Lower leg skin (tissue), 4 donors: ENCODE data around the gene UBXN10. TPM values are rescaled to one million over a fixed set of nuclear protein-coding genes. Genes with fewer than 3 reads are reported as not detected.

Experiments used
- DNase-seq, 2 donors: peaks; one replicate each; pipeline ENCODE4 v3.0.0-alpha.2; 2019; ENCODE audit warnings: low spot score in 2 of 2
- H3K4me3 ChIP-seq: fragments of 200-600 bp; sonication (generic); 2 replicates; pipeline ENCODE4 v1.5.1; 2017; ENCODE audit warnings: mild to moderate bottlenecking, low read depth; ENCODE audit not compliant: poor library complexity, severe bottlenecking
- POLR2A ChIP-seq, 2 donors: fragments of 450-650 bp; IDR thresholded peaks; one replicate each; pipeline ENCODE4 v1.6.1; 2016 to 2017; ENCODE audit warnings: antibody characterized with exemption in 2 of 2, mild to moderate bottlenecking in 1 of 2, moderate library complexity in 1 of 2
- WGBS, 2 donors: methylation state at CpG; one replicate each; pipeline ENCODE4 v1.1.5; 2018; 5-methylcytosine and 5-hydroxymethylcytosine counted together
- intact Hi-C: fragments of 100-400 bp; cut with DNase I; formaldehyde crosslinking; loops from one replicate; pipeline ENCODE4 v1.15.0; 2023; ENCODE audit warnings: low total_unique reads
- total RNA-seq, 4 donors: library from RNA; depleted of rRNA; stranded (reverse); fragments of >200 nt; gene quantifications; one replicate each; pipeline ENCODE4 v1.1.0, GENCODE V29; 2016
- TF ChIP-seq, protein P1 (sequence below), 3 donors: fragments of 450-650 bp; IDR thresholded peaks; one replicate each; pipeline ENCODE4 v1.5.1; 2016; ENCODE audit warnings: antibody characterized with exemption in 3 of 3, mild to moderate bottlenecking in 3 of 3, moderate library complexity in 2 of 3

Gene UBXN10
- total RNA-seq, 4 donors from 2014 or later = 0.12 to 0.91 (median 0.81) TPM; not detected in 1

DNA sequence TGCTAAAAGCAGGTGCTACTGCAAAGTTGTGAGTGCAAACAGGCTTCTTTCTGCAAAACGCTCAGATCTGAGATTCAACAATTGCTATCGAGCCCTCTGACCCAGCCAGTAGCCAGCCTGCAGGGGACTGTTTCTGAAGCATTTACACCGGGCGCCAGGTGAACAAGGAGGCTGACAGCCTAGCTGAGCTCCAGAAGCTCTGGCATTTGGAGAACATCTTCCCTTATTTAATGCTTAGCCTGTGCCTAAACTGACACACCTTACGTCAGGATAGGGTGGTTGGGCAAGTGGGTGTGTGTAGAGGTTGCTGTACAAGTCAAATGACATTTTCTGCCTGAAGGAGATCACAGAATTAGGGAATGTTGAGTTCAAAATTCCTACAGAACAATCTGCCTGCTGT, 16.3 kb downstream of the UBXN10 start:
- 70 to 90% methylated on average over 5 of the region's 5 CpGs for WGBS, 2 donors
- intact Hi-C loops = no loop called here
- no peak for DNase-seq
- H3K4me3 ChIP-seq = no peak overlapping the region
- TF ChIP-seq, protein P1, sequence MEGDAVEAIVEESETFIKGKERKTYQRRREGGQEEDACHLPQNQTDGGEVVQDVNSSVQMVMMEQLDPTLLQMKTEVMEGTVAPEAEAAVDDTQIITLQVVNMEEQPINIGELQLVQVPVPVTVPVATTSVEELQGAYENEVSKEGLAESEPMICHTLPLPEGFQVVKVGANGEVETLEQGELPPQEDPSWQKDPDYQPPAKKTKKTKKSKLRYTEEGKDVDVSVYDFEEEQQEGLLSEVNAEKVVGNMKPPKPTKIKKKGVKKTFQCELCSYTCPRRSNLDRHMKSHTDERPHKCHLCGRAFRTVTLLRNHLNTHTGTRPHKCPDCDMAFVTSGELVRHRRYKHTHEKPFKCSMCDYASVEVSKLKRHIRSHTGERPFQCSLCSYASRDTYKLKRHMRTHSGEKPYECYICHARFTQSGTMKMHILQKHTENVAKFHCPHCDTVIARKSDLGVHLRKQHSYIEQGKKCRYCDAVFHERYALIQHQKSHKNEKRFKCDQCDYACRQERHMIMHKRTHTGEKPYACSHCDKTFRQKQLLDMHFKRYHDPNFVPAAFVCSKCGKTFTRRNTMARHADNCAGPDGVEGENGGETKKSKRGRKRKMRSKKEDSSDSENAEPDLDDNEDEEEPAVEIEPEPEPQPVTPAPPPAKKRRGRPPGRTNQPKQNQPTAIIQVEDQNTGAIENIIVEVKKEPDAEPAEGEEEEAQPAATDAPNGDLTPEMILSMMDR (IDR thresholded peaks at IDR 0.05) = no peak
- TF ChIP-seq POLR2A (IDR thresholded peaks at IDR 0.05) = no peak

DNA sequence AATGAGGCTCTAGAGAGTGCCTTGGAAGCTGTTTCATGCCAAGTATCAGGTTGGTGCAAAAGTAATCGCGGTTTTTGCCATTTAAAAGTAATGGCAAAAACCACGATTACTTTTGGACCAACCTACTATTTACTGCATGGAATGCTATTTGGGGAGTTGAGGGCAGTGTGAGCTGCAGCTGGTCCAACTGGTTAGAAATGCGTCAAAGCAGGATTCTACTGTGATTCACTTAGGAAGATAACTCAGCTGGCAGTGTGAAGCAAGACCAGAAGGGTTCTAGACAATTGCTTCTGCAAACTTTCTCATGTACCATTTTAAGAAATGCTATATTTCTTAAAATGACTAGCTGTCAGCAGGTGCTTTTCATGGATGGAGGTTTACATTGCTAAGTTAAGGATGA, 21.6 kb downstream of the UBXN10 start:
- no peak overlapping the region for H3K4me3 ChIP-seq
- intact Hi-C loops = no loop called here
- no peak for DNase-seq
- TF ChIP-seq, protein P1 (IDR thresholded peaks at IDR 0.05) = no peak
- TF ChIP-seq POLR2A (IDR thresholded peaks at IDR 0.05) = no peak
- WGBS, 2 donors = 77 to 80% methylated on average over 4 of the region's 4 CpGs

DNA sequence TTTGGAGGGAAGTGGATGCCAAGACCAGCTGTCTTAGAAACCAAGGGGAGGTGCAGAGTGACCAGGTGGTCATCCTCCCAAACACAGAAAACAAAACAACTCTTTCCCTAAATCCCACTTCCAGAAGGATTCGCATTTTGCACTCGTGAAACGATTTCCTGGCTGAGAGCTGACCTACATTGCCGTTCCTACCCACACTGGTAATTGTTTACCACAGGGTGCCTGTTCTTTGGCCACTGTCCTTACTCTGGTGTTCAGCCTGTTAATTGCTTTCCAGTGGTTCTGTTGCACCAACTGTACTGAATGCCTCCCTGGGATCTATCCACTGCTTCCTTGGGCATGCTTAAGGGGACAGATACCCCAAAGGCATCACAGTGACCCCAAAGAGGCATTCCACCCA, 23.6 kb downstream of the UBXN10 start:
- H3K4me3 ChIP-seq = no peak overlapping the region
- intact Hi-C loops = no loop called here
- DNase-seq = no peak
- TF ChIP-seq POLR2A (IDR thresholded peaks at IDR 0.05) = no peak
- 84 to 85% methylated on average over 4 of the region's 4 CpGs for WGBS, 2 donors

DNA sequence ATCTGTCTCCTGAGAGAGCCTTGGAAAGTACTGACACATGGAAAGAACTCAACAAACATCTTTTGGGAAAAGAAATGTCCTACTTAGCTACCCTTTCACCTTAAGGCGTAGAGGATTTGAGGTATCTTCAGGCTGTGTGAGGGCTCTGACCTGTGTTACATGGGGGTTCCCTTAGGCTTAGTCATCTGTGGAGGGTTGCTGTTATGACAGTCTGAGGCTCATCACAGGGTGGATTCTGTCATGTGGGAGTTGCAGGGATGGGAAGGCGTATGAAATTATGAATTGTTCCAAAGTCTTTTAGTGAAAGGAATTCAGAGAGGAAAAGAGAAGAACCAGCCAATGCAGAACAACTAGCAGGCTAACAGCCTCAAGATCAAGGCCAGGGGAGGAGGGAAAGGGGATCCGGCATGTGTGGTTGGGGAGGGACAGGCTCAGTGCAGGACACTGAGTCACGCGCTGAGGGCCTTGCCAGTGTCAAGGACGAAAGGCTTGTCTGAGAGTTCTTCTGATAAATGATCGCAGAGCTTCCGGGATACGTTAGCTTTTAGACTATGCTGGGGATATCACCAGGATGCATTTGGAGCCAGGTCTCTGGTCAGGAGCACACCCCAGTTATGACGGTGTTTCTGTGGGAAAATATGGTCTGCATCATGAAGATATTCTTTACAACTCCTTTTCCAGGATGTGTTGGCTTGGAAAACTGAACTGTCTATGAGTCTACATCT, 25.0 kb downstream of the UBXN10 start:
- WGBS, 2 donors = 84 to 88% methylated on average over 10 of the region's 10 CpGs
- intact Hi-C loops = no loop called here
- no peak overlapping the region for H3K4me3 ChIP-seq
- TF ChIP-seq, protein P1 (IDR thresholded peaks at IDR 0.05) = no peak
- TF ChIP-seq POLR2A (IDR thresholded peaks at IDR 0.05) = no peak
- DNase-seq = no peak

DNA sequence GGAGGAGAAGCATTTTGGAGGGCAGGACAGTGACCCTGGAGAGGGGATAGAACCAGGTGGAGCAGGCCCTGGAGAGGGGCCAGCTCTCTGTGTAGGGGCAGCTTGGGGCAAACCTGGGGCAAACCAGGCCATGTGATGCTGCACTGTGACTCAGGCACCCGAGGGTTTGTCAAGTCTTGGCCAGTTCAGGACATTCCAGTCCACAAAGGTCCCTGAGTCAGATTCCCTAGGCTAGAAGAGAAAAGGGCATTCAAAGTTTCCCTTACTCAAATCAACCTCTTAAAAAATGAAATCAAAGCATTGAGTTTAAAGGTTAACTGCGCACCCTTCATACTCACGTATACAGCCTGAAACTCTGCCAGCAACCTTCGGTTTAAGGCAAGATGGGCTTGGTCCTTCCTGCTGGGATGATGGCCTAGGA, 25.6 kb downstream of the UBXN10 start:
- intact Hi-C loops = no loop called here
- no peak overlapping the region for H3K4me3 ChIP-seq
- DNase-seq = no peak

DNA sequence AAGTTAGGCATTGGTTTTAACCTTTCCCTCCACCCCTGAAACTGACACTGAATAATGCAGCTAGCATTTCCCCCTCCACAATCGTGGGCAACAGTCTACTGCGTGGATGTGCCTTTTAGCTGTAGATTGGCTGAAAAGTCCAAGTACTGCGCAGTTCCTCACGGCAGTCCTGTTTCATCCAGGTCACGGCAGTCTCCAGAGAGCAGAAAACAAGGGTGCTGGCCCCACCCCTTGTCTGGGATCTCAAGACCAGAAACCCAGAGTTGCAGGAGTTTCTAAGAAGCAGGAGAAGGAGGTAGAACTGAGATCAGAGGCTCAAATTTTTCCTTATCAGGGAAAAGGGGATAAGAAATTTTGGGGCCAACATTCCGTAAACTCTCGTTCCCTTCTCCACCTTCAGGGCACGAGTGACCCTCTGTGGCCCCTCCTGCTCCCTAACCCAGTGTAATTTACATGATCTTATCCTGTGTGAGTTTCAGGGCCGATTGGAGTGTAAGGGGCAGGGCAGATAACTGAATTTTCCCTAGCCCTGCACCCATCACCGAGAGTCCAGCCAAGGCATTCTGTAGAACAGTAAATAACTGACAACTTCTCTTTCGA, 26.3 kb downstream of the UBXN10 start:
- H3K4me3 ChIP-seq = no peak overlapping the region
- 65 to 66% methylated on average over 11 of the region's 11 CpGs for WGBS, 2 donors

More for the DNA sequence above, 25.6 kb downstream of the UBXN10 start:
- WGBS, 2 donors = 45 to 58% methylated on average over 4 of the region's 4 CpGs
- TF ChIP-seq, protein P1 (IDR thresholded peaks at IDR 0.05) = no peak
- no peak for TF ChIP-seq POLR2A (IDR thresholded peaks at IDR 0.05)

More for the DNA sequence above, 26.3 kb downstream of the UBXN10 start:
- DNase-seq = no peak
- TF ChIP-seq, protein P1 (IDR thresholded peaks at IDR 0.05) = no peak
- TF ChIP-seq POLR2A (IDR thresholded peaks at IDR 0.05) = no peak
- intact Hi-C loops = no loop called here
